ENCODE data around the gene LHFPL2.

The LHFPL2 gene

GRCh38 chr5:78597974-78598371 lies 50.6 kb downstream of the LHFPL2 start:
- DNase-seq (ENCODE audit: extremely low spot score) = no peak
- no peak for TF ChIP-seq CTCF (IDR thresholded peaks at IDR 0.05; ENCODE audit: control extremely low read depth, extremely low read depth, low read depth, missing control alignments)
- CTCF ChIA-PET = no interaction called here
- POLR2A ChIA-PET = no interaction called here

DNA sequence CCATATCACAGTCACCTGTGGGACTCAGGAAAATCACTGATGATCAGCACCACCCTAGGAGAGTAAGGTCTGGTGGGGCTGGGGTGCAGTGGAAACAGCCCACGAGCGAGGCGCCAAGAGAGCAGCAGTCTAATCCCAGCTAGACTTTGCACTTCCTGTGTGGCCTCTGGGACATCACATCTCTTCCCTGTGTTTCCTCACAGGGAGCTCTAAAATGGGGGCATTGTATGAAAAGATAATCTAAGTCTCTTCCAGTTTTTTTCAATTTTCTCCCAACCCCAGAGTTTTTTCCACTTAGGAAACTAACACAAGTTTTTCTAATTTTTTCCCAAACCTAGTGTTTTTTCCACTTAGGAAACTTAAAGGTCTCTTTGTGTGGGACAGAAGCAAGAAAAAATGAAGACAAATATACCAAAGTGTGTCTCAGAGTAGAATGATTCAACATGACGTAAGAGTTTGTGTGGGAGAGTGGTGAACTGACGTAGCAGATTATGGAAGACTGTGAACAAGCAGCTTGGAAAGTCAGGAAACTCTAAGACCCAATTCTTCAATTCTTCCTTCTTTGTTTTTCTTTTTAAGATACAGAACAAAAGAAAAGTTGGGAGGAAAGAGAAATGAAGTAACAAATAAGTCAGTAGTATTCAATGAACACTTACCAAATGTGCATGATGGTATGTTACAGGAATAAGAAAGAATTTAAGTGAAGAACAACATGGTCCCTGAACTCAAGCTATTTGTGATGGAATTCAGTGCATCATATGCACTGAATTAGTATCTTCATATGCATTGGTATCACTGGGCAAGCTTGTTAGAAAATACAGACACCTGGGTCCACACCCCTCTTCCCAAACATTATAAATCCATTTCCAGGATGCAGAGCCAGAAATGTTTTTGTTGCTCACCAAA lies 51.3 kb downstream of the LHFPL2 start:
- ChIA-PET POLR2A (no interaction called here), CTCF (no interaction called here)
- no peak for TF ChIP-seq CTCF (IDR thresholded peaks at IDR 0.05; ENCODE audit: control extremely low read depth, extremely low read depth, low read depth, missing control alignments)
- DNase-seq (ENCODE audit: extremely low spot score) = no peak

DNA sequence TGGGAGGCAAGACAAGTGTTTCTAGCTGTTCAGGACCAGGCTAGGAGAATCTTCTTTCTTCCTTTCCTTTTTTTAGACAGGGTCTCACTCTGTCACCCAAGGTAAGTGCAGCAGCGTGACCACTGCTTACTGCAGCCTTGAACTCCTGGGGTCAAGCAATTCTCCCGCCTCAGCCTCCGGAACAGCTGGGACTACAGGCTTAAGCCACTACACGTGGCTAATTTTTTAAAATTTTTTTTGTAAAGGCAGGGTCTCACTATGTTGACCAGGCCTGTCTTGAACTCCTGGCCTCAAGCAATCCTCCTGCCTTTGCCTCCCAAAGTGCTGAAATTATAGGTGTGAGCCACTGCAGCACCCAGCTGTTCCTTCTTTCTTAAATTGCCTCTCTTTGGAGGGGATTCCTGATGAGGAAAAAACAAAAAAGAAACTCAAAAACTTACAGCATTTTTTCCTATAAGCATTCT lies 53.1 kb downstream of the LHFPL2 start:
- no peak for DNase-seq (ENCODE audit: extremely low spot score)
- ChIA-PET POLR2A (no interaction called here), CTCF (interaction anchor here (1.0 kb wide), 1 partner anchor 23 kb away, joined by 3 read pairs; no protein-coding TSS in a partner anchor)
- no peak for TF ChIP-seq CTCF (IDR thresholded peaks at IDR 0.05; ENCODE audit: control extremely low read depth, extremely low read depth, low read depth, missing control alignments)

GRCh38 chr5:78594610-78595457 lies 53.7 kb downstream of the LHFPL2 start:
- TF ChIP-seq CTCF (IDR thresholded peaks at IDR 0.05; ENCODE audit: control extremely low read depth, extremely low read depth, low read depth, missing control alignments) = no peak
- no peak for DNase-seq (ENCODE audit: extremely low spot score)
- ChIA-PET CTCF (interaction anchor here (0.7 to 2.0 kb wide), 5 partner anchors 12 to 53 kb away, joined by 3 to 5 read pairs (median 3); no protein-coding TSS in a partner anchor), POLR2A (interaction anchor here (0.6 kb wide), 1 partner anchor 95 kb away, joined by 3 read pairs; no protein-coding TSS in a partner anchor)

GRCh38 chr5:78594021-78594420 lies 54.6 kb downstream of the LHFPL2 start:
- TF ChIP-seq CTCF (IDR thresholded peaks at IDR 0.05; ENCODE audit: control extremely low read depth, extremely low read depth, low read depth, missing control alignments) = no peak
- DNase-seq (ENCODE audit: extremely low spot score) = no peak
- ChIA-PET POLR2A (interaction anchor here (0.6 kb wide), 1 partner anchor 95 kb away, joined by 3 read pairs; no protein-coding TSS in a partner anchor), CTCF (interaction anchor here (0.7 to 2.1 kb wide), 6 partner anchors 13 to 273 kb away, joined by 3 to 6 read pairs (median 3); no protein-coding TSS in a partner anchor)

DNA sequence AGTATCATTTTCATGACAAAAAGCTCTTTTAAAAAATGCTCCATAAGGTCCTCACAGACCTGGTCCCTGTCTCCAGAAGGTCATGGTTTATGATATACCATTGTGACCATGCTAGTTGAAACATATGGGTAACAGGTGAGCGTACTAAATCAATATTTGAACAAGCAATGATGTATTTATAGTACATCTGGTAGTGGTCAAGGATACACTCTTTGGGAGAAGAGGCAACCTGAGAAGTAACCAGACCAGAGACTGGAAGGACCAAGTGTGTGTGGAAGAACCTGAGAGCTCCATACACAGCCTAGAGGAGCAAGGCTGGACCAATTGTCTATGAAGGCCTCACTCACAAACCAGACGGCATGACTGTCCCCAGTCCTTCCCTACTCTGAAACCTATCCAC lies 55.1 kb downstream of the LHFPL2 start:
- no peak for TF ChIP-seq CTCF (IDR thresholded peaks at IDR 0.05; ENCODE audit: control extremely low read depth, extremely low read depth, low read depth, missing control alignments)
- DNase-seq (ENCODE audit: extremely low spot score) = no peak
- ChIA-PET POLR2A (interaction anchor here (0.5 kb wide), 1 partner anchor 334 kb away, joined by 4 read pairs; no protein-coding TSS in a partner anchor), CTCF (interaction anchor here (1.0 to 2.1 kb wide), 5 partner anchors 16 to 273 kb away, joined by 3 to 6 read pairs (median 3); no protein-coding TSS in a partner anchor)
